A549 (cell line): ENCODE measurements around the gene ZSCAN1. TPM values are rescaled to one million over a fixed set of nuclear protein-coding genes. Genes with fewer than 3 reads are reported as not detected.

Source experiments
- ATAC-seq, 2 experiments: fragments of 200-7000 bp in 1 of 2; fragments of >200 bp in 1 of 2; cut with Nextera tagmentation in 1 of 2; cut with Tn5 transposase in 1 of 2; 3 replicates each; pipeline versions ENCODE4 v1.8.0 to v1.9.1; 2018 to 2020; ENCODE audit warnings: mild to moderate bottlenecking in 1 of 2, moderate library complexity in 1 of 2
- CTCF ChIA-PET: fragments of 300-600 bp; sonication (Branson Sonifier 250); formaldehyde crosslinking; extraction: SDS; loops from one replicate; lab custom pipeline; 2021; ENCODE audit warnings: antibody characterized with exemption, inconsistent platforms; lab: Yijun Ruan, JAX
- POLR2A ChIA-PET: fragments of 350-600 bp; formaldehyde crosslinking; extraction: SDS; loops from one replicate; lab custom pipeline; 2021; ENCODE audit warnings: antibody characterized with exemption, inconsistent platforms; lab: Yijun Ruan, JAX
- DNase-seq, 2 experiments: peaks; one replicate each; pipeline versions ENCODE4 v3.0.0 to v3.0.0-alpha.2; 2011 to 2016; ENCODE audit warnings: low read depth in 1 of 2, low spot score in 1 of 2
- FAIRE-seq: peaks from 2 replicates; lab custom pipeline; 2011; peaks lifted over from hg19 to GRCh38; lab: Jason Lieb, UNC
- H3K27ac ChIP-seq, 2 experiments: fragments of >200 bp; sonication (Bioruptor Twin); formaldehyde crosslinking; 3 replicates each; pipeline ENCODE4 v1.5.1; 2016 to 2017
- H3K4me1 ChIP-seq: fragments of >200 bp; sonication (Bioruptor Twin); formaldehyde crosslinking; 3 replicates; pipeline ENCODE4 v1.6.1; 2016
- H3K4me2 ChIP-seq: fragments of >200 bp; sonication (Bioruptor Twin); formaldehyde crosslinking; 3 replicates; pipeline ENCODE4 v1.6.1; 2016
- H3K4me3 ChIP-seq: fragments of >200 bp; sonication (Bioruptor Twin); formaldehyde crosslinking; 3 replicates; pipeline ENCODE4 v1.5.1; 2016
- H3K9me3 ChIP-seq: fragments of >200 bp; sonication (Bioruptor Twin); formaldehyde crosslinking; 3 replicates; pipeline ENCODE4 v1.6.1; 2016
- CEBPB ChIP-seq, 2 experiments: fragments of >200 bp in 1 of 2; sonication (Bioruptor Twin) in 1 of 2; formaldehyde crosslinking in 1 of 2; IDR thresholded peaks; 2 replicates each; pipeline ENCODE4 v1.6.1; 2012 to 2016
- EHF ChIP-seq: fragments of 250-450 bp; sonication (Bioruptor Pico); IDR thresholded peaks from 2 replicates; pipeline ENCODE4 v1.5.0; 2020; ENCODE audit warnings: mild to moderate bottlenecking
- FOSL2 ChIP-seq, 2 experiments: fragments of 450-650 bp in 1 of 2; fragments of >200 bp in 1 of 2; sonication (Bioruptor Twin) in 1 of 2; formaldehyde crosslinking; IDR thresholded peaks; 2 replicates each; pipeline versions ENCODE4 v1.5.0 to v1.6.1; 2016 to 2020; ENCODE audit warnings: mild to moderate bottlenecking in 1 of 2, moderate library complexity in 1 of 2
- HES2 ChIP-seq: fragments of >200 bp; sonication (Bioruptor Twin); formaldehyde crosslinking; IDR thresholded peaks from 2 replicates; pipeline ENCODE4 v1.6.1; 2016
- JUNB ChIP-seq: fragments of >200 bp; sonication (Bioruptor Twin); formaldehyde crosslinking; IDR thresholded peaks from 2 replicates; pipeline ENCODE4 v1.6.1; 2016
- MAFK ChIP-seq: fragments of 450-650 bp; IDR thresholded peaks from 2 replicates; pipeline ENCODE4 v1.6.1; 2014; ENCODE audit not compliant: partially characterized antibody
- NR3C1 ChIP-seq: fragments of >200 bp; sonication (Bioruptor Twin); formaldehyde crosslinking; IDR thresholded peaks from 3 replicates; pipeline ENCODE4 v1.6.1; 2017
- PBX3 ChIP-seq: IDR thresholded peaks from 2 replicates; pipeline ENCODE4 v1.6.1; 2012
- RAD21 ChIP-seq, 2 experiments: fragments of >200 bp in 1 of 2; sonication (Bioruptor Twin) in 1 of 2; formaldehyde crosslinking in 1 of 2; IDR thresholded peaks in 1 of 2; conservative IDR thresholded peaks in 1 of 2; 2 replicates in 1 of 2; 3 replicates in 1 of 2; pipeline ENCODE4 v1.6.1; 2012 to 2018; ENCODE audit warnings: inconsistent platforms in 1 of 2
- RFX5 ChIP-seq: fragments of 450-650 bp; IDR thresholded peaks from 2 replicates; pipeline ENCODE4 v1.7.1; 2014; ENCODE audit warnings: antibody characterized with exemption, mild to moderate bottlenecking, moderate library complexity
- SMC3 ChIP-seq: fragments of >200 bp; sonication (Bioruptor Twin); formaldehyde crosslinking; IDR thresholded peaks from 3 replicates; pipeline ENCODE4 v1.6.1; 2018; ENCODE audit warnings: inconsistent platforms
- USF2 ChIP-seq: fragments of 450-650 bp; IDR thresholded peaks from 2 replicates; pipeline ENCODE4 v1.6.1; 2014; ENCODE audit warnings: antibody characterized with exemption
- ZC3H11A ChIP-seq: fragments of 450-650 bp; IDR thresholded peaks from 2 replicates; pipeline ENCODE4 v1.6.1; 2014; ENCODE audit warnings: antibody characterized with exemption, mild to moderate bottlenecking
- ZFP36 ChIP-seq: fragments of 450-650 bp; IDR thresholded peaks from 2 replicates; pipeline ENCODE4 v1.6.1; 2014; ENCODE audit warnings: borderline replicate concordance; ENCODE audit not compliant: partially characterized antibody
- ZNF302 ChIP-seq: fragments of 250-450 bp; sonication (Bioruptor Pico); IDR thresholded peaks from 2 replicates; pipeline ENCODE4 v1.9.0; 2021; ENCODE audit warnings: inconsistent platforms, mild to moderate bottlenecking, moderate library complexity
- ZSCAN20 ChIP-seq: fragments of 250-450 bp; sonication (Bioruptor Pico); IDR thresholded peaks from 2 replicates; pipeline ENCODE4 v1.8.0; 2022; ENCODE audit warnings: mild to moderate bottlenecking, moderate library complexity
- WGBS: methylation state at CpG from one replicate; pipeline ENCODE4 v1.1.6; 2017; ENCODE audit errors: missing lambda C conversion rate; 5-methylcytosine and 5-hydroxymethylcytosine counted together
- polyA minus RNA-seq: library from RNA; depleted of rRNA, polyadenylated mRNA; stranded (reverse); fragments of >200 nt; gene quantifications from 2 replicates; pipeline ENCODE4 v1.2.3, GENCODE V29; 2011; rRNA and poly(A)+ RNA removed
- polyA plus RNA-seq, 4 experiments: library from polyadenylated mRNA; depleted of rRNA in 3 of 4; stranded (reverse); fragments of >200 nt; fragmentation: RNase III in 1 of 4; extraction: RNeasy Plus Mini Kit Qiagen cat#74134 plus additional on column Dnase treatment in 1 of 4; gene quantifications; 2 replicates in 3 of 4; 3 replicates in 1 of 4; pipeline ENCODE4 v1.2.3, GENCODE V29; 2011 to 2017

Gene ZSCAN1
- not detected in 2 replicates for polyA plus RNA-seq (2011; rRNA removed)
- polyA plus RNA-seq (2012; cell fraction: cytosol; rRNA removed) = not detected in 2 replicates
- polyA plus RNA-seq (2012; cell fraction: nucleus; rRNA removed) = not detected in 2 replicates
- polyA plus RNA-seq (2017; fragmentation: RNase III; extraction: RNeasy Plus Mini Kit Qiagen cat#74134 plus additional on column Dnase treatment) = not detected in 3 replicates
- not detected in 2 replicates for polyA minus RNA-seq

GRCh38 chr19:58033741-58034476 is at the start of gene ZSCAN1:
Gene ZSCAN1 (plus strand): TSS chr19:58034025. CDS start chr19:58037837, 3,812 bp downstream.
- DNase-seq = no peak
- ATAC-seq = no peak
- no peak for TF ChIP-seq NR3C1
- TF ChIP-seq SMC3 = no peak
- no peak for TF ChIP-seq ZFP36
- no peak for TF ChIP-seq CEBPB (IDR thresholded peaks at IDR 0.05)
- TF ChIP-seq MAFK = no peak
- no peak for TF ChIP-seq RFX5
- no peak for TF ChIP-seq USF2
- TF ChIP-seq ZSCAN20 = no peak
- ChIA-PET CTCF (no interaction called here), POLR2A (no interaction called here)
- Histone ChIP-seq H3K27ac (no peak within 1 kb of the TSS), H3K4me2 (no peak within 1 kb of the TSS), H3K4me3 (no peak within 1 kb of the TSS), H3K9me3 (peaks cover 74% of the 10 kb centered on the region), H3K4me1 (no peaks in the 10 kb centered on the region)
- WGBS = 84% methylated on average over 58 of the region's 101 CpGs
- no peak for FAIRE-seq

DNA sequence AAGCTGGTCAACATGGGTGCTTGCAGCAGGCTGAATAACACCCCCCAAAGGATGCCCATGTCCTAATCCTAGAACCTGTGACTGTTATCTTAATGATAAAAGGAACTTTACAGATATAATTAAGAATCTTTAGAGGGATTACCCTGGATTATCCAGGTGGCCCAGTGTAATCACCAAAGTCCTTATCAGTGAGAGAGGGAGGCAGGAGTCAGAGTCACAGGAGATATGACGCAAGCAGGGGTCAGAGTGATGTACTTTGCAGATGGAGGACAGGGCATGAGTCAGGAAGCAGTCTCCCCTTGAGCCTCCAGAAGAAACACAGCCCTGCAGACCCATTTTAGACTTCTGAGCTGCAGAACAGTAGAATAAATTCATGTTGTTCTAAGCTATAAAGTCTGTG is 41.0 kb upstream of the ZSCAN1 start:
- CTCF ChIA-PET = interaction anchor here (0.7 kb wide), 1 partner anchor 1268 kb away, joined by 3 read pairs; no protein-coding TSS in a partner anchor
- 26% methylated on average over 1 of the region's 1 CpG for WGBS
- H3K4me2 ChIP-seq = no peak overlapping the region
- POLR2A ChIA-PET = no interaction called here
- DNase-seq (no peak), FAIRE-seq (no peak), ATAC-seq (no peak)
- no peaks in the 10 kb centered on the region for H3K4me1 ChIP-seq
- H3K4me3 ChIP-seq = no peak overlapping the region
- H3K9me3 ChIP-seq = peaks cover 96% of the 10 kb centered on the region
- TF ChIP-seq ZC3H11A (no peak), HES2 (no peak), RFX5 (no peak), RAD21 (conservative IDR thresholded peaks at IDR 0.05 in 1 of 2, IDR thresholded peaks at IDR 0.05 in 1 of 2) (no peak), USF2 (no peak), FOSL2 (IDR thresholded peaks at IDR 0.05) (no peak), FOSL2 (CRISPR knock-in tag; IDR thresholded peaks at IDR 0.05) (no peak), ZNF302 (CRISPR knock-in tag) (no peak), NR3C1 (no peak)
- no peak overlapping the region for H3K27ac ChIP-seq

- no peak overlapping the region for H3K4me3 ChIP-seq
- CTCF ChIA-PET = interaction anchor here (4.9 kb wide), 1 partner anchor 14 kb away, joined by 17 read pairs; no protein-coding TSS in a partner anchor
- peaks cover 97% of the 10 kb centered on the region for H3K9me3 ChIP-seq
- peak; percentile 51 for TF ChIP-seq MAFK
- TF ChIP-seq EHF = no peak
- H3K4me2 ChIP-seq = no peak overlapping the region
- no peak for ATAC-seq
- 90% methylated on average over 3 of the region's 4 CpGs for WGBS
- no peak for FAIRE-seq
- no peak for DNase-seq
- POLR2A ChIA-PET = no interaction called here
- H3K27ac ChIP-seq = no peak overlapping the region
- no peaks in the 10 kb centered on the region for H3K4me1 ChIP-seq
Observed at GRCh38 chr19:58000677-58001076, 33.1 kb upstream of the ZSCAN1 start.

GRCh38 chr19:58001895-58002369 is 31.9 kb upstream of the ZSCAN1 start:
- no peak for TF ChIP-seq JUNB
- no peak for TF ChIP-seq PBX3
- WGBS = 39% methylated on average over 23 of the region's 23 CpGs
- no peak for DNase-seq
- ChIA-PET CTCF (interaction anchor here (0.5 to 4.9 kb wide), 2 partner anchors 16 to 1591 kb away, joined by 3 to 17 read pairs; no protein-coding TSS in a partner anchor), POLR2A (interaction anchor here (0.6 to 2.6 kb wide), 11 partner anchors 15 to 567 kb away, joined by 3 to 12 read pairs (median 3); partner anchors contain the start of genes ZNF211, ZNF274, ZNF416 and ZNF417)
- FAIRE-seq = no peak
- Histone ChIP-seq H3K4me3 (peak overlapping the region; percentile 71), H3K4me1 (no peaks in the 10 kb centered on the region), H3K27ac (peak overlapping the region; percentile 80 to 93), H3K4me2 (peak overlapping the region; percentile 61), H3K9me3 (peaks cover 95% of the 10 kb centered on the region)
- ATAC-seq = peak; percentile 3 to 32; a peak in 1 of 6 replicates
